Calu3 (cell line): ENCODE results near the gene SMPDL3B. TPM values are rescaled to one million over a fixed set of nuclear protein-coding genes. Genes with fewer than 3 reads are reported as not detected.

Source experiments
- BruUV-seq: library from RNA; stranded (reverse); fragments of 400-500 nt; replicated peaks from 2 replicates; lab custom pipeline; 2021; lab: Mats Ljungman, UMichigan
- CTCF ChIA-PET: fragments of 300-600 bp; sonication (Branson Sonifier 250); formaldehyde crosslinking; loops from one replicate; lab custom pipeline; 2022; ENCODE audit warnings: antibody characterized with exemption; lab: Charles Lee
- DNase-seq: peaks from one replicate; pipeline ENCODE4 v3.0.0; 2022
- H3K27ac Mint-ChIP-seq: one replicate; pipeline ENCODE4 v1.8.0; 2022; ENCODE audit warnings: mixed read lengths; ENCODE audit not compliant: unreplicated experiment
- H3K27me3 Mint-ChIP-seq: one replicate; pipeline ENCODE4 v1.8.0; 2022; ENCODE audit warnings: mixed read lengths; ENCODE audit not compliant: unreplicated experiment
- H3K36me3 Mint-ChIP-seq: one replicate; pipeline ENCODE4 v1.8.0; 2022; ENCODE audit warnings: mild to moderate bottlenecking, moderate library complexity, mixed read lengths; ENCODE audit not compliant: insufficient read depth, unreplicated experiment
- H3K4me1 Mint-ChIP-seq: one replicate; pipeline ENCODE4 v1.8.0; 2022; ENCODE audit warnings: mild to moderate bottlenecking, low read depth, mixed read lengths; ENCODE audit not compliant: unreplicated experiment
- H3K4me3 Mint-ChIP-seq: one replicate; pipeline ENCODE4 v1.8.0; 2022; ENCODE audit warnings: mild to moderate bottlenecking, low read depth, moderate library complexity, mixed read lengths; ENCODE audit not compliant: unreplicated experiment
- H3K9me3 Mint-ChIP-seq: one replicate; pipeline ENCODE4 v1.8.0; 2022; ENCODE audit warnings: low read depth, mixed read lengths; ENCODE audit not compliant: unreplicated experiment
- CTCF ChIP-seq: fragments of 200-600 bp; IDR thresholded peaks from one replicate; pipeline ENCODE4 v1.8.0; 2022; ENCODE audit warnings: antibody characterized with exemption; ENCODE audit not compliant: unreplicated experiment
- intact Hi-C: fragments of 100-400 bp; cut with micrococcal nuclease; formaldehyde crosslinking; loops from one replicate; pipeline ENCODE4 v1.10.0; 2022; ENCODE audit not compliant: unreplicated experiment
- total RNA-seq: library from RNA; stranded (reverse); gene quantifications from 2 replicates; pipeline ENCODE4 v1.2.3, GENCODE V29; 2022

SMPDL3B gene
- total RNA-seq, 1 experiment from 2014 or later: 9.7 TPM

GRCh38 chr1:27940297-27940696, 5.5 kb downstream of the SMPDL3B start:
- H3K27me3 Mint-ChIP-seq: no peaks in the 10 kb centered on the region
- CTCF ChIA-PET: no interaction called here
- no TSS peak for BruUV-seq

GRCh38 chr1:27940870-27941560, 6.2 kb downstream of the SMPDL3B start:
- no peaks in the 10 kb centered on the region for H3K36me3 Mint-ChIP-seq
- CTCF ChIA-PET: no interaction called here
- H3K27me3 Mint-ChIP-seq: no peaks in the 10 kb centered on the region
- intact Hi-C loops: no loop called here
- H3K9me3 Mint-ChIP-seq: no peaks in the 10 kb centered on the region
- no peak overlapping the region for H3K4me3 Mint-ChIP-seq
- no TSS peak for BruUV-seq
- peaks cover under 1% of the 10 kb centered on the region for H3K4me1 Mint-ChIP-seq
- H3K27ac Mint-ChIP-seq: no peak overlapping the region
- no peak for TF ChIP-seq CTCF
- no peak for DNase-seq

More at GRCh38 chr1:27940297-27940696, 5.5 kb downstream of the SMPDL3B start:
- Mint-ChIP-seq H3K9me3 (no peaks in the 10 kb centered on the region), H3K27ac (no peak overlapping the region), H3K4me3 (no peak overlapping the region), H3K36me3 (peaks cover 3% of the 10 kb centered on the region), H3K4me1 (peaks cover 8% of the 10 kb centered on the region)
- peak; percentile 31 for TF ChIP-seq CTCF
- intact Hi-C loops: no loop called here
- peak; percentile 13 for DNase-seq

DNA sequence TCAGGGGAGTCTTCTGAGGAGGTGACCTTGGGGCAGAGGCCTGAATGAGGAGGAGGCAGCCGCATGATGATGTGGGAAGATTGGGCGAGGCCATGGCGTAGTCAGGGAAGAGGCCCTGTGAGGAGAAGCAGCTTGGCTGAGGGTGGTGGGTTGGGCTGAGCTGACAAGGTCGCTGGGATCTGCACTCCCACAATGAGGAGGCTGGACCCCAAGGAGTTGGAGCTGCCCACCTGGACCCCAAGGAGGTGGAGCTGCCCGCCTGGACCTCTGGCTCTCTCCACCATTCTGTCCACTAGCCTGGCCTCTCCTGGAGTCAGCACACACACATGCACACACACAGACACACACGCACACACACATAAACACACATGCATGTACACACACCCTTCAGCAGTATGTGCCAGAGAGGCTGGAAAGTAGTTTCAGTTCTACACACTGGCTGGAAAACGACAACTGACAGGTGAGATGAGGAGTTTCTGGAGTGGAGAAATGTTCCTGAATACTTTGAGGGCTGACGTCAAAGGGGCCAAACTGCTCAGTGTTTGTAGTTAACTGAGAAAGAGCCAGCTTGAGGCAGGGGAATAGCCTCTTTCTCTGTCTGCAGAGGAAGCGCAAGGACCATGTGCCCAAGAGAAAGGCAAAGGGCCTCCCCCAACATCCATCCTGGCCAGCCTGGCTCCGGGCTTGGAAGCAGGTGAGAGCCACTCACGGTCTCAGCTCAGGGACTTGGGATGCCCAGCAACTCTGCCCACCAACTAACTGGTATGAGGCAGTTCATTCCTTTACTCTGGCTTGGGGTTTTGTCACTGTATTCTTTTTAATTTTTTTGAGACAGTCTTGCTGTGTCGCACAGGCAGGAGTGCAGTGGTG, 7.1 kb downstream of the SMPDL3B start:
- intact Hi-C loops: no loop called here
- H3K27ac Mint-ChIP-seq: no peak overlapping the region
- DNase-seq: no peak
- no peak overlapping the region for H3K4me3 Mint-ChIP-seq
- H3K4me1 Mint-ChIP-seq: no peaks in the 10 kb centered on the region
- H3K9me3 Mint-ChIP-seq: no peaks in the 10 kb centered on the region
- CTCF ChIA-PET: no interaction called here
- H3K27me3 Mint-ChIP-seq: no peaks in the 10 kb centered on the region
- no peaks in the 10 kb centered on the region for H3K36me3 Mint-ChIP-seq
- BruUV-seq: no TSS peak
- no peak for TF ChIP-seq CTCF

- Mint-ChIP-seq H3K36me3 (no peaks in the 10 kb centered on the region), H3K4me1 (no peaks in the 10 kb centered on the region), H3K27ac (no peak overlapping the region), H3K9me3 (no peaks in the 10 kb centered on the region), H3K27me3 (no peaks in the 10 kb centered on the region), H3K4me3 (no peak overlapping the region)
- intact Hi-C loops: no loop called here
- BruUV-seq: no TSS peak
- no peak for DNase-seq
- TF ChIP-seq CTCF: no peak
- CTCF ChIA-PET: no interaction called here
These were observed 10.2 kb downstream of the SMPDL3B start for GRCh38 chr1:27945020-27945419.
